HEK293 (cell line): ENCODE data around the gene MBD3L3.
"Not testable (repeated sequence)": the region's sequence is repeated elsewhere in the genome, so short reads cannot be mapped to it uniquely, and the experiment has no call there.

ENCODE experiments used
- CTCF ChIA-PET: fragments of 350-600 bp; formaldehyde crosslinking; extraction: SDS; loops from one replicate; lab custom pipeline; 2021; ENCODE audit warnings: antibody characterized with exemption; lab: Yijun Ruan, JAX
- POLR2A ChIA-PET: fragments of 300-600 bp; formaldehyde crosslinking; extraction: SDS; loops from one replicate; lab custom pipeline; 2020; ENCODE audit warnings: antibody characterized with exemption, inconsistent platforms; lab: Yijun Ruan, JAX
- H3K27ac ChIP-seq: fragments of 200-500 bp; sonication (Bioruptor generic); 2 replicates; pipeline ENCODE4 v1.5.1; 2014; ENCODE audit warnings: low read depth, low read length, control low read depth, inconsistent platforms; ENCODE audit errors: extremely low read depth
- H3K36me3 ChIP-seq, 2 experiments: fragments of 200-500 bp in 1 of 2; sonication (Bioruptor generic) in 1 of 2; 1 replicate in 1 of 2; 2 replicates in 1 of 2; pipeline ENCODE4 v1.5.1; 2014 to 2017; ENCODE audit warnings: inconsistent platforms in 2 of 2, low read length in 2 of 2; ENCODE audit not compliant: control insufficient read depth in 2 of 2, insufficient read depth in 1 of 2
- H3K4me1 ChIP-seq: fragments of 200-500 bp; sonication (Bioruptor generic); 2 replicates; pipeline ENCODE4 v1.5.1; 2014; ENCODE audit warnings: mild to moderate bottlenecking, low read length, inconsistent platforms; ENCODE audit not compliant: control insufficient read depth, insufficient read depth
- H3K4me3 ChIP-seq: 2 replicates; pipeline ENCODE4 v1.5.1; 2011; ENCODE audit warnings: low read depth, mild to moderate bottlenecking, control low read depth, low read length, moderate library complexity
- H3K9me3 ChIP-seq: fragments of 200-500 bp; sonication (Bioruptor generic); 2 replicates; pipeline ENCODE4 v1.5.1; 2014; ENCODE audit warnings: low read depth, low read length, inconsistent platforms; ENCODE audit not compliant: control insufficient read depth, insufficient read depth
- EGR2 ChIP-seq: fragments of 450-650 bp; formaldehyde crosslinking; IDR thresholded peaks from 2 replicates; pipeline ENCODE4 v1.5.1; 2016; ENCODE audit warnings: low read depth, missing biosample characterization, missing genetic modification characterization
- MZF1 ChIP-seq: fragments of 450-650 bp; formaldehyde crosslinking; IDR thresholded peaks from 2 replicates; pipeline ENCODE4 v1.5.1; 2017; ENCODE audit warnings: missing biosample characterization, missing genetic modification characterization, borderline replicate concordance
- TRIM28 ChIP-seq: IDR thresholded peaks from 2 replicates; pipeline ENCODE4 v1.6.1; 2011; ENCODE audit warnings: low read length, control low read depth, borderline replicate concordance
- ZBTB20 ChIP-seq: fragments of 450-650 bp; formaldehyde crosslinking; IDR thresholded peaks from 2 replicates; pipeline ENCODE4 v1.5.1; 2016; ENCODE audit warnings: missing biosample characterization, missing genetic modification characterization
- ZNF10 ChIP-seq: fragments of 450-650 bp; formaldehyde crosslinking; IDR thresholded peaks from 2 replicates; pipeline ENCODE4 v1.5.1; 2017; ENCODE audit warnings: missing biosample characterization, missing genetic modification characterization
- ZNF140 ChIP-seq: fragments of 450-650 bp; formaldehyde crosslinking; IDR thresholded peaks from 2 replicates; pipeline ENCODE4 v1.5.1; 2016; ENCODE audit warnings: missing biosample characterization, missing genetic modification characterization
- ZNF155 ChIP-seq: fragments of 450-650 bp; formaldehyde crosslinking; IDR thresholded peaks from 2 replicates; pipeline ENCODE4 v1.5.1; 2016; ENCODE audit warnings: missing biosample characterization, missing genetic modification characterization
- ZNF350 ChIP-seq: fragments of 450-650 bp; formaldehyde crosslinking; IDR thresholded peaks from 2 replicates; pipeline ENCODE4 v1.5.0; 2017; ENCODE audit warnings: missing biosample characterization, mild to moderate bottlenecking, missing genetic modification characterization
- ZNF391 ChIP-seq: fragments of 450-650 bp; formaldehyde crosslinking; IDR thresholded peaks from 2 replicates; pipeline ENCODE4 v1.5.1; 2016; ENCODE audit warnings: low read depth, missing biosample characterization, missing genetic modification characterization, borderline replicate concordance
- ZNF48 ChIP-seq: fragments of 450-650 bp; formaldehyde crosslinking; IDR thresholded peaks from 2 replicates; pipeline ENCODE4 v1.5.1; 2016; ENCODE audit warnings: missing biosample characterization, missing genetic modification characterization
- ZNF544 ChIP-seq: fragments of 450-650 bp; formaldehyde crosslinking; IDR thresholded peaks from 2 replicates; pipeline ENCODE4 v1.5.0; 2017; ENCODE audit warnings: missing biosample characterization, missing genetic modification characterization
- ZNF571 ChIP-seq: fragments of 450-650 bp; formaldehyde crosslinking; IDR thresholded peaks from 2 replicates; pipeline ENCODE4 v1.5.0; 2017; ENCODE audit warnings: missing biosample characterization, missing genetic modification characterization
- ZNF585B ChIP-seq: fragments of 450-650 bp; formaldehyde crosslinking; IDR thresholded peaks from 2 replicates; pipeline ENCODE4 v1.5.1; 2016; ENCODE audit warnings: missing biosample characterization, missing genetic modification characterization
- ZNF610 ChIP-seq: fragments of 450-650 bp; formaldehyde crosslinking; IDR thresholded peaks from 2 replicates; pipeline ENCODE4 v1.5.1; 2016; ENCODE audit warnings: missing biosample characterization, missing genetic modification characterization, borderline replicate concordance
- ZNF621 ChIP-seq: fragments of 450-650 bp; formaldehyde crosslinking; IDR thresholded peaks from 2 replicates; pipeline ENCODE4 v1.5.1; 2017; ENCODE audit warnings: missing biosample characterization, missing genetic modification characterization
- ZNF654 ChIP-seq: fragments of 450-650 bp; formaldehyde crosslinking; IDR thresholded peaks from 2 replicates; pipeline ENCODE4 v1.5.1; 2016; ENCODE audit warnings: low read depth, missing biosample characterization, missing genetic modification characterization
- ZNF670 ChIP-seq: fragments of 450-650 bp; formaldehyde crosslinking; IDR thresholded peaks from 2 replicates; pipeline ENCODE4 v1.5.1; 2016; ENCODE audit warnings: missing biosample characterization, missing genetic modification characterization, low read depth
- ZNF768 ChIP-seq: fragments of 450-650 bp; formaldehyde crosslinking; IDR thresholded peaks from 2 replicates; pipeline ENCODE4 v1.5.1; 2018; ENCODE audit warnings: missing biosample characterization, mild to moderate bottlenecking, missing genetic modification characterization
- TF ChIP-seq, protein P1 (sequence below): fragments of 450-650 bp; formaldehyde crosslinking; IDR thresholded peaks from 2 replicates; pipeline ENCODE4 v1.5.1; 2017; ENCODE audit warnings: missing biosample characterization, missing genetic modification characterization
- TF ChIP-seq, protein P2 (sequence below): sonication (generic); formaldehyde crosslinking; IDR thresholded peaks from 2 replicates; pipeline ENCODE4 v1.8.1; 2022; ENCODE audit warnings: mild to moderate bottlenecking, moderate library complexity, missing genetic modification reagents
- TF ChIP-seq, protein P3 (sequence below): fragments of 450-650 bp; formaldehyde crosslinking; IDR thresholded peaks from 2 replicates; pipeline ENCODE4 v1.5.1; 2017; ENCODE audit warnings: missing biosample characterization, missing genetic modification characterization
- TF ChIP-seq, protein P4 (sequence below): fragments of 450-650 bp; formaldehyde crosslinking; IDR thresholded peaks from 2 replicates; pipeline ENCODE4 v1.5.1; 2016; ENCODE audit warnings: missing biosample characterization, missing genetic modification characterization
- TF ChIP-seq, protein P5 (sequence below): fragments of 450-650 bp; formaldehyde crosslinking; IDR thresholded peaks from 2 replicates; pipeline ENCODE4 v1.5.1; 2017; ENCODE audit warnings: missing biosample characterization, missing genetic modification characterization

MBD3L3 gene

DNA sequence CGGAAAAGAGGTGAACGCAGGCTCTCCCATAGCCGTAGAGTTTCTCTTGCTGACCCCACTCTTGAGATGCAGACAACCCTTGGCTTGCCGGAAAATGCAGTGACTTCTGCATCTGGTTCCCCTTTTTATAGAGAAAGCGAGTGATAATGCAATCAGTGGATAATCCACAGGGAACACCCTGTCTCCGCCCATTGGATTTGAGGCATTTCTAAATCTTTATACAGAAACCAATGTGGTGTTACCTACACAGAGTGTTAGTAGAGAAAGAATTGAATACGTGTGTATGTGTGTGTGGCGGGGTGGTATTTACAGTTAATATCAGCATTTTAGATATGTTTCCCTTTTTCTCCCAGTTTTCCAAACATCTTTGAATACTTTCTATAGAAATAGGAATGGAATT lies at the start of gene MBD3L3:
MBD3L3 (minus strand) TSS at position 101 of the 400 bp plus-strand sequence; CDS start at position 30, 71 bp downstream.
- H3K27ac ChIP-seq, H3K9me3 ChIP-seq, CTCF ChIA-PET, POLR2A ChIA-PET, H3K36me3 ChIP-seq, H3K4me1 ChIP-seq, H3K4me3 ChIP-seq: not testable (repeated sequence)

DNA sequence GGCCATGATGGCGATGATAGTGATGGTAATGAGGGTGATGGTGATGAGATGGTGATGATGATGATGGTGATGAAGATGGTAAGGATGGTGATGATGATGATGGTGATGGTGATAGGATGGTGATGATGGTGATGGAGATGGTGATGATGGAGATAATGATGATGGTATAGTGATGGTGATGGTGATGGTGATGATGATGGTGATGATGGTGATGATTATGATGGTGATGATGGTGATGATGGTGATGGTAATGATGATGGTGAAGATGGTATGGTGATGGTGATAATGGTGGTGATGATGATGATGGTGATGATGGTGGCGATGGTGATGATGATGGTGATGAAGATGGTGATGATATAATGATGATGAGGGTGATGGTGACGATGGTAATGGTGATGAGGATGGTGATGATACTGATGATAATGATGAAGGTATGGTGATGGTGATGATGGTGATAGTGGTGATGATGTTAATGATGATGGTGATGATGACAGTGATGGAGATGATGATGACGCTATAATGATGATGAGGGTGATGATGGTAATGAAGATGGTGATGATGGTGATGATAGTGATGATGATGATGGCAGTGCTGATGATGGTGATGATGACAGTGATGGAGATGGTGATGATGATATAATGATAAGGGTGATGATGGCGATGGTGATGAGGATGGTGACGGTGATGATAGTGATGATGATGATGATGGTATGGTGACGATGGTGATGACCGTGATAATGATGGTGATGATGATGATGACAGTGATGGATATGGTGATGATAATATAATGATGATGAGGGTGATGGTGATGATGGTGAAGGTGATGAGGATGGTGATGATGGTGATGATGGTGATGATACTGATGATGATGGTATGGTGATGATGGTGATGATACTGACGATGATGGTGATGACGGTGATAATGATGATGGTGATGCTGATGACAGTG lies 48.5 kb upstream of the MBD3L3 start:
- Histone ChIP-seq H3K36me3 (no peaks in the 10 kb centered on the region), H3K9me3 (no peaks in the 10 kb centered on the region), H3K4me3 (no peak overlapping the region), H3K27ac (no peak overlapping the region), H3K4me1 (no peaks in the 10 kb centered on the region)
- ChIA-PET CTCF (no interaction called here), POLR2A (no interaction called here)
- TF ChIP-seq ZBTB20 (tag by site-specific recombination) (no peak), ZNF48 (tag by site-specific recombination) (no peak), ZNF670 (tag by site-specific recombination) (peak; percentile 71; the same call in 1 of the 2 replicates), ZNF10 (tag by site-specific recombination) (no peak; the same call in 1 of the 2 replicates), ZNF654 (tag by site-specific recombination) (no peak), ZNF350 (tag by site-specific recombination) (no peak), ZNF610 (tag by site-specific recombination) (no peak), ZNF140 (tag by site-specific recombination) (no peak), ZNF585B (no peak), ZNF391 (tag by site-specific recombination) (no peak), ZNF544 (tag by site-specific recombination) (no peak), ZNF768 (tag by site-specific recombination) (no peak), TRIM28 (no peak), ZNF571 (tag by site-specific recombination) (0 out of 2 replicates have a peak, but pooled peaks have one; percentile 60), MZF1 (no peak), ZNF621 (tag by site-specific recombination) (no peak), ZNF155 (no peak; the same call in 1 of the 2 replicates), EGR2 (tag by site-specific recombination) (no peak)
- TF ChIP-seq, protein P1, sequence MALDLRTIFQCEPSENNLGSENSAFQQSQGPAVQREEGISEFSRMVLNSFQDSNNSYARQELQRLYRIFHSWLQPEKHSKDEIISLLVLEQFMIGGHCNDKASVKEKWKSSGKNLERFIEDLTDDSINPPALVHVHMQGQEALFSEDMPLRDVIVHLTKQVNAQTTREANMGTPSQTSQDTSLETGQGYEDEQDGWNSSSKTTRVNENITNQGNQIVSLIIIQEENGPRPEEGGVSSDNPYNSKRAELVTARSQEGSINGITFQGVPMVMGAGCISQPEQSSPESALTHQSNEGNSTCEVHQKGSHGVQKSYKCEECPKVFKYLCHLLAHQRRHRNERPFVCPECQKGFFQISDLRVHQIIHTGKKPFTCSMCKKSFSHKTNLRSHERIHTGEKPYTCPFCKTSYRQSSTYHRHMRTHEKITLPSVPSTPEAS (tag by site-specific recombination), result no peak
- TF ChIP-seq, protein P2, sequence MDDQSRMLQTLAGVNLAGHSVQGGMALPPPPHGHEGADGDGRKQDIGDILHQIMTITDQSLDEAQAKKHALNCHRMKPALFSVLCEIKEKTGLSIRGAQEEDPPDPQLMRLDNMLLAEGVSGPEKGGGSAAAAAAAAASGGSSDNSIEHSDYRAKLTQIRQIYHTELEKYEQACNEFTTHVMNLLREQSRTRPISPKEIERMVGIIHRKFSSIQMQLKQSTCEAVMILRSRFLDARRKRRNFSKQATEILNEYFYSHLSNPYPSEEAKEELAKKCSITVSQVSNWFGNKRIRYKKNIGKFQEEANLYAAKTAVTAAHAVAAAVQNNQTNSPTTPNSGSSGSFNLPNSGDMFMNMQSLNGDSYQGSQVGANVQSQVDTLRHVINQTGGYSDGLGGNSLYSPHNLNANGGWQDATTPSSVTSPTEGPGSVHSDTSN (CRISPR knock-in tag), result no peak
- TF ChIP-seq, protein P3, sequence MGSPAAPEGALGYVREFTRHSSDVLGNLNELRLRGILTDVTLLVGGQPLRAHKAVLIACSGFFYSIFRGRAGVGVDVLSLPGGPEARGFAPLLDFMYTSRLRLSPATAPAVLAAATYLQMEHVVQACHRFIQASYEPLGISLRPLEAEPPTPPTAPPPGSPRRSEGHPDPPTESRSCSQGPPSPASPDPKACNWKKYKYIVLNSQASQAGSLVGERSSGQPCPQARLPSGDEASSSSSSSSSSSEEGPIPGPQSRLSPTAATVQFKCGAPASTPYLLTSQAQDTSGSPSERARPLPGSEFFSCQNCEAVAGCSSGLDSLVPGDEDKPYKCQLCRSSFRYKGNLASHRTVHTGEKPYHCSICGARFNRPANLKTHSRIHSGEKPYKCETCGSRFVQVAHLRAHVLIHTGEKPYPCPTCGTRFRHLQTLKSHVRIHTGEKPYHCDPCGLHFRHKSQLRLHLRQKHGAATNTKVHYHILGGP (tag by site-specific recombination), result no peak
- TF ChIP-seq, protein P4, sequence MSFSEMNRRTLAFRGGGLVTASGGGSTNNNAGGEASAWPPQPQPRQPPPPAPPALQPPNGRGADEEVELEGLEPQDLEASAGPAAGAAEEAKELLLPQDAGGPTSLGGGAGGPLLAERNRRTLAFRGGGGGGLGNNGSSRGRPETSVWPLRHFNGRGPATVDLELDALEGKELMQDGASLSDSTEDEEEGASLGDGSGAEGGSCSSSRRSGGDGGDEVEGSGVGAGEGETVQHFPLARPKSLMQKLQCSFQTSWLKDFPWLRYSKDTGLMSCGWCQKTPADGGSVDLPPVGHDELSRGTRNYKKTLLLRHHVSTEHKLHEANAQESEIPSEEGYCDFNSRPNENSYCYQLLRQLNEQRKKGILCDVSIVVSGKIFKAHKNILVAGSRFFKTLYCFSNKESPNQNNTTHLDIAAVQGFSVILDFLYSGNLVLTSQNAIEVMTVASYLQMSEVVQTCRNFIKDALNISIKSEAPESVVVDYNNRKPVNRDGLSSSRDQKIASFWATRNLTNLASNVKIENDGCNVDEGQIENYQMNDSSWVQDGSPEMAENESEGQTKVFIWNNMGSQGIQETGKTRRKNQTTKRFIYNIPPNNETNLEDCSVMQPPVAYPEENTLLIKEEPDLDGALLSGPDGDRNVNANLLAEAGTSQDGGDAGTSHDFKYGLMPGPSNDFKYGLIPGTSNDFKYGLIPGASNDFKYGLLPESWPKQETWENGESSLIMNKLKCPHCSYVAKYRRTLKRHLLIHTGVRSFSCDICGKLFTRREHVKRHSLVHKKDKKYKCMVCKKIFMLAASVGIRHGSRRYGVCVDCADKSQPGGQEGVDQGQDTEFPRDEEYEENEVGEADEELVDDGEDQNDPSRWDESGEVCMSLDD (tag by site-specific recombination), result 0 out of 2 replicates have a peak, but pooled peaks have one; percentile 18
- TF ChIP-seq, protein P5, sequence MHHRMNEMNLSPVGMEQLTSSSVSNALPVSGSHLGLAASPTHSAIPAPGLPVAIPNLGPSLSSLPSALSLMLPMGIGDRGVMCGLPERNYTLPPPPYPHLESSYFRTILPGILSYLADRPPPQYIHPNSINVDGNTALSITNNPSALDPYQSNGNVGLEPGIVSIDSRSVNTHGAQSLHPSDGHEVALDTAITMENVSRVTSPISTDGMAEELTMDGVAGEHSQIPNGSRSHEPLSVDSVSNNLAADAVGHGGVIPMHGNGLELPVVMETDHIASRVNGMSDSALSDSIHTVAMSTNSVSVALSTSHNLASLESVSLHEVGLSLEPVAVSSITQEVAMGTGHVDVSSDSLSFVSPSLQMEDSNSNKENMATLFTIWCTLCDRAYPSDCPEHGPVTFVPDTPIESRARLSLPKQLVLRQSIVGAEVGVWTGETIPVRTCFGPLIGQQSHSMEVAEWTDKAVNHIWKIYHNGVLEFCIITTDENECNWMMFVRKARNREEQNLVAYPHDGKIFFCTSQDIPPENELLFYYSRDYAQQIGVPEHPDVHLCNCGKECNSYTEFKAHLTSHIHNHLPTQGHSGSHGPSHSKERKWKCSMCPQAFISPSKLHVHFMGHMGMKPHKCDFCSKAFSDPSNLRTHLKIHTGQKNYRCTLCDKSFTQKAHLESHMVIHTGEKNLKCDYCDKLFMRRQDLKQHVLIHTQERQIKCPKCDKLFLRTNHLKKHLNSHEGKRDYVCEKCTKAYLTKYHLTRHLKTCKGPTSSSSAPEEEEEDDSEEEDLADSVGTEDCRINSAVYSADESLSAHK, result no peak
